Neural cell (in vitro differentiated cells): ENCODE measurements around the gene WBP4.

Source experiments
- EP300 ChIP-seq: fragments of 450-650 bp; conservative IDR thresholded peaks from 2 replicates; pipeline ENCODE4 v1.6.1; 2014; ENCODE audit warnings: antibody characterized with exemption, mild to moderate bottlenecking, moderate library complexity; ENCODE audit not compliant: poor library complexity, severe bottlenecking
- EZH2 ChIP-seq: fragments of 200-600, 300-800 bp; shearing (Covaris generic), sonication (generic); IDR thresholded peaks from 2 replicates; pipeline ENCODE4 v1.6.1; 2014; ENCODE audit warnings: antibody characterized with exemption, low read length, borderline replicate concordance, mild to moderate bottlenecking; ENCODE audit not compliant: insufficient read depth, poor library complexity, severe bottlenecking
- MXI1 ChIP-seq: fragments of 450-650 bp; conservative IDR thresholded peaks from 2 replicates; pipeline ENCODE4 v1.6.1; 2014; ENCODE audit warnings: antibody characterized with exemption, mild to moderate bottlenecking; ENCODE audit not compliant: poor library complexity, severe bottlenecking
- POLR2AphosphoS5 ChIP-seq: IDR thresholded peaks from 2 replicates; pipeline ENCODE4 v1.6.1; 2012
- RAD21 ChIP-seq: fragments of 450-650 bp; conservative IDR thresholded peaks from 2 replicates; pipeline ENCODE4 v1.6.1; 2014; ENCODE audit warnings: antibody characterized with exemption, mild to moderate bottlenecking, moderate library complexity
- SMC3 ChIP-seq: fragments of 450-650 bp; conservative IDR thresholded peaks from 2 replicates; pipeline ENCODE4 v1.6.1; 2014; ENCODE audit warnings: antibody characterized with exemption, mild to moderate bottlenecking, moderate library complexity; ENCODE audit not compliant: poor library complexity
- TAF1 ChIP-seq: IDR thresholded peaks from 2 replicates; pipeline ENCODE4 v1.6.1; 2012; ENCODE audit warnings: low read depth
- TF ChIP-seq, protein P1 (sequence below): fragments of 450-650 bp; IDR thresholded peaks from 2 replicates; pipeline ENCODE4 v1.5.1; 2014; ENCODE audit warnings: antibody characterized with exemption, mild to moderate bottlenecking, moderate library complexity; ENCODE audit not compliant: poor library complexity, severe bottlenecking
- TF ChIP-seq, protein P2 (sequence below): IDR thresholded peaks from 2 replicates; pipeline ENCODE4 v1.6.1; 2012; ENCODE audit warnings: borderline replicate concordance

DNA sequence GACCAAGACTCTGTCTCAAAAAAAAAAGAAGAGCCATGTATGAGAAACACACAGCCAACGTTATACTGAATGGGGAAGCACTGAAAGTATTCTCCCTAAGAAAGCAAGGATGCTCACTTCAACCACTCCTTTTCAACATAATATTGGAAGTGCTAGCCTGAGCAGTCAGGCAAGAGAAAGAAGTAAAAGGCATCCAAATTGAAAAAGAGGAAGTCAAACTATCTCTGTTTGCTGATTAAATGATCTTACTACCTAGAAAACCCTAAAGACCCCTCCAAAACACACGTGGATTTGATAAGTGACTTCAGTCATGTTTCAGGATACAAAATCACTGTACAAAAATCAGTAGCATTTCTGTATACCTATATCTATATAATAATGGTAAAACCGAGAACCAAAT, 16.2 kb downstream of the WBP4 start:
- no peak for TF ChIP-seq POLR2AphosphoS5
- TF ChIP-seq TAF1 = no peak
- TF ChIP-seq, protein P1, sequence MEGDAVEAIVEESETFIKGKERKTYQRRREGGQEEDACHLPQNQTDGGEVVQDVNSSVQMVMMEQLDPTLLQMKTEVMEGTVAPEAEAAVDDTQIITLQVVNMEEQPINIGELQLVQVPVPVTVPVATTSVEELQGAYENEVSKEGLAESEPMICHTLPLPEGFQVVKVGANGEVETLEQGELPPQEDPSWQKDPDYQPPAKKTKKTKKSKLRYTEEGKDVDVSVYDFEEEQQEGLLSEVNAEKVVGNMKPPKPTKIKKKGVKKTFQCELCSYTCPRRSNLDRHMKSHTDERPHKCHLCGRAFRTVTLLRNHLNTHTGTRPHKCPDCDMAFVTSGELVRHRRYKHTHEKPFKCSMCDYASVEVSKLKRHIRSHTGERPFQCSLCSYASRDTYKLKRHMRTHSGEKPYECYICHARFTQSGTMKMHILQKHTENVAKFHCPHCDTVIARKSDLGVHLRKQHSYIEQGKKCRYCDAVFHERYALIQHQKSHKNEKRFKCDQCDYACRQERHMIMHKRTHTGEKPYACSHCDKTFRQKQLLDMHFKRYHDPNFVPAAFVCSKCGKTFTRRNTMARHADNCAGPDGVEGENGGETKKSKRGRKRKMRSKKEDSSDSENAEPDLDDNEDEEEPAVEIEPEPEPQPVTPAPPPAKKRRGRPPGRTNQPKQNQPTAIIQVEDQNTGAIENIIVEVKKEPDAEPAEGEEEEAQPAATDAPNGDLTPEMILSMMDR = no peak
- TF ChIP-seq, protein P2, sequence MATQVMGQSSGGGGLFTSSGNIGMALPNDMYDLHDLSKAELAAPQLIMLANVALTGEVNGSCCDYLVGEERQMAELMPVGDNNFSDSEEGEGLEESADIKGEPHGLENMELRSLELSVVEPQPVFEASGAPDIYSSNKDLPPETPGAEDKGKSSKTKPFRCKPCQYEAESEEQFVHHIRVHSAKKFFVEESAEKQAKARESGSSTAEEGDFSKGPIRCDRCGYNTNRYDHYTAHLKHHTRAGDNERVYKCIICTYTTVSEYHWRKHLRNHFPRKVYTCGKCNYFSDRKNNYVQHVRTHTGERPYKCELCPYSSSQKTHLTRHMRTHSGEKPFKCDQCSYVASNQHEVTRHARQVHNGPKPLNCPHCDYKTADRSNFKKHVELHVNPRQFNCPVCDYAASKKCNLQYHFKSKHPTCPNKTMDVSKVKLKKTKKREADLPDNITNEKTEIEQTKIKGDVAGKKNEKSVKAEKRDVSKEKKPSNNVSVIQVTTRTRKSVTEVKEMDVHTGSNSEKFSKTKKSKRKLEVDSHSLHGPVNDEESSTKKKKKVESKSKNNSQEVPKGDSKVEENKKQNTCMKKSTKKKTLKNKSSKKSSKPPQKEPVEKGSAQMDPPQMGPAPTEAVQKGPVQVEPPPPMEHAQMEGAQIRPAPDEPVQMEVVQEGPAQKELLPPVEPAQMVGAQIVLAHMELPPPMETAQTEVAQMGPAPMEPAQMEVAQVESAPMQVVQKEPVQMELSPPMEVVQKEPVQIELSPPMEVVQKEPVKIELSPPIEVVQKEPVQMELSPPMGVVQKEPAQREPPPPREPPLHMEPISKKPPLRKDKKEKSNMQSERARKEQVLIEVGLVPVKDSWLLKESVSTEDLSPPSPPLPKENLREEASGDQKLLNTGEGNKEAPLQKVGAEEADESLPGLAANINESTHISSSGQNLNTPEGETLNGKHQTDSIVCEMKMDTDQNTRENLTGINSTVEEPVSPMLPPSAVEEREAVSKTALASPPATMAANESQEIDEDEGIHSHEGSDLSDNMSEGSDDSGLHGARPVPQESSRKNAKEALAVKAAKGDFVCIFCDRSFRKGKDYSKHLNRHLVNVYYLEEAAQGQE = no peak
- TF ChIP-seq EZH2 = no peak
- TF ChIP-seq EP300 = no peak
- TF ChIP-seq SMC3 = no peak
- no peak for TF ChIP-seq RAD21
- no peak for TF ChIP-seq MXI1
